CD14-positive monocyte (primary cell): ENCODE data around the gene DNM2. TPM values are rescaled to one million over a fixed set of nuclear protein-coding genes. Genes with fewer than 3 reads are reported as not detected.
A peak's percentile ranks its signal among the peaks of the same experiment; 100 is the strongest.

ENCODE experiments used
- DNase-seq, 3 donors: peaks; one replicate each; pipeline ENCODE4 v3.0.0-alpha.2; 2011 to 2022
- H2AFZ ChIP-seq: 2 replicates; pipeline ENCODE4 v1.6.0; 2012; ENCODE audit warnings: mild to moderate bottlenecking, low read depth, low read length, inconsistent platforms; ENCODE audit not compliant: insufficient read depth, poor library complexity, severe bottlenecking
- H3K27ac ChIP-seq, 2 donors: 1 replicate in 1 of 2; 2 replicates in 1 of 2; pipeline ENCODE4 v1.5.1; 2012 to 2013; ENCODE audit warnings: low read length in 2 of 2, control low read depth in 1 of 2, inconsistent platforms in 1 of 2, low read depth in 1 of 2, mild to moderate bottlenecking in 1 of 2
- H3K27me3 ChIP-seq, 2 donors: one replicate each; pipeline versions ENCODE4 v1.6.0 to v1.6.1; 2011 to 2013; ENCODE audit warnings: low read length in 2 of 2; ENCODE audit not compliant: control insufficient read depth in 2 of 2, insufficient read depth in 2 of 2
- H3K36me3 ChIP-seq, 2 donors: replicated peaks in 1 of 2; 1 replicate in 1 of 2; 2 replicates in 1 of 2; pipeline versions ENCODE4 v1.5.1 to v1.6.1; 2012 to 2013; ENCODE audit warnings: low read length in 2 of 2, control low read depth in 1 of 2, inconsistent platforms in 1 of 2, mild to moderate bottlenecking in 1 of 2; ENCODE audit not compliant: insufficient read depth in 2 of 2, control insufficient read depth in 1 of 2
- H3K4me1 ChIP-seq, 2 donors: 1 replicate in 1 of 2; 2 replicates in 1 of 2; pipeline versions ENCODE4 v1.5.1 to v1.6.1; 2012 to 2013; ENCODE audit warnings: low read length in 2 of 2, control low read depth in 1 of 2, inconsistent platforms in 1 of 2, mild to moderate bottlenecking in 1 of 2, moderate library complexity in 1 of 2; ENCODE audit not compliant: insufficient read depth in 2 of 2, control insufficient read depth in 1 of 2
- H3K4me2 ChIP-seq: replicated peaks from 2 replicates; pipeline ENCODE3; 2012; ENCODE audit warnings: low read length, moderate library complexity, mild to moderate bottlenecking; ENCODE audit not compliant: poor library complexity, severe bottlenecking; ENCODE audit errors: extremely low read depth
- H3K4me3 ChIP-seq, 3 experiments: fragments of 200-600 bp in 1 of 3; sonication (generic) in 1 of 3; replicated peaks in 1 of 3; 1 replicate in 2 of 3; 2 replicates in 1 of 3; pipeline ENCODE4 v1.5.1; 2011 to 2013; ENCODE audit warnings: low read length in 3 of 3, mild to moderate bottlenecking in 3 of 3, control low read depth in 2 of 3, low read depth in 2 of 3, inconsistent platforms in 1 of 3, moderate library complexity in 1 of 3
- H3K79me2 ChIP-seq: 2 replicates; pipeline ENCODE4 v1.6.0; 2012; ENCODE audit warnings: mild to moderate bottlenecking, control low read depth, inconsistent platforms, low read length, moderate library complexity; ENCODE audit not compliant: insufficient read depth
- H3K9ac ChIP-seq: 2 replicates; pipeline ENCODE4 v1.6.0; 2017; ENCODE audit warnings: low read length, mild to moderate bottlenecking; ENCODE audit not compliant: insufficient read depth, poor library complexity, severe bottlenecking
- H3K9me3 ChIP-seq, 2 donors: replicated peaks in 1 of 2; 1 replicate in 1 of 2; 2 replicates in 1 of 2; pipeline versions ENCODE4 v1.5.1 to v1.6.1; 2012 to 2013; ENCODE audit warnings: low read length in 2 of 2, control low read depth in 1 of 2; ENCODE audit not compliant: control insufficient read depth in 1 of 2, insufficient read depth in 1 of 2
- H4K20me1 ChIP-seq: 2 replicates; pipeline ENCODE4 v1.6.0; 2012; ENCODE audit warnings: mild to moderate bottlenecking, low read length, control low read depth, moderate library complexity; ENCODE audit not compliant: insufficient read depth
- H3K27ac Mint-ChIP-seq, 7 donors: one replicate each; pipeline ENCODE4 v1.8.0; 2020; ENCODE audit warnings: mild to moderate bottlenecking in 7 of 7, mixed read lengths in 7 of 7, moderate library complexity in 6 of 7, inconsistent platforms in 2 of 7
- H3K27me3 Mint-ChIP-seq, 3 donors: one replicate each; pipeline ENCODE4 v1.8.0; 2021 to 2022; ENCODE audit warnings: low read depth in 3 of 3, mild to moderate bottlenecking in 3 of 3, mixed read lengths in 3 of 3, moderate library complexity in 3 of 3, inconsistent platforms in 1 of 3
- H3K36me3 Mint-ChIP-seq, 2 donors: one replicate each; pipeline ENCODE4 v1.8.0; 2020; ENCODE audit warnings: mixed read lengths in 2 of 2, inconsistent platforms in 1 of 2, mild to moderate bottlenecking in 1 of 2
- H3K4me1 Mint-ChIP-seq: one replicate; pipeline ENCODE4 v1.8.0; 2020; ENCODE audit warnings: mild to moderate bottlenecking, mixed read lengths
- H3K4me3 Mint-ChIP-seq, 2 donors: one replicate each; pipeline ENCODE4 v1.8.0; 2020; ENCODE audit warnings: mild to moderate bottlenecking in 2 of 2, mixed read lengths in 2 of 2, moderate library complexity in 1 of 2
- H3K9me3 Mint-ChIP-seq, 7 donors: one replicate each; pipeline ENCODE4 v1.8.0; 2020 to 2022; ENCODE audit warnings: mixed read lengths in 7 of 7, mild to moderate bottlenecking in 6 of 7, moderate library complexity in 6 of 7, inconsistent platforms in 2 of 7
- WGBS: methylation state at CpG from one replicate; pipeline ENCODE4 v1.1.5; 2013; ENCODE audit warnings: missing lambda C conversion rate; ENCODE audit not compliant: insufficient coverage; 5-methylcytosine and 5-hydroxymethylcytosine counted together
- intact Hi-C, 2 donors: fragments of 100-400 bp; cut with micrococcal nuclease; formaldehyde crosslinking; loops; one replicate each; pipeline versions ENCODE4 v1.15.0 to v1.15.1; 2023
- polyA plus RNA-seq, 3 donors: library from polyadenylated mRNA; depleted of rRNA in 1 of 3; unstranded in 2 of 3; stranded (reverse) in 1 of 3; fragments of 300-500 nt in 2 of 3; fragments of >200 nt in 1 of 3; fragmentation: Illumina TruSeq in 2 of 3; gene quantifications; 1 replicate in 2 of 3; 2 replicates in 1 of 3; pipeline ENCODE4 v1.2.3, GENCODE V29; 2012 to 2021
- TF ChIP-seq, protein P1 (sequence below): fragments of 200-600 bp; IDR thresholded peaks from one replicate; pipeline ENCODE4 v1.8.0; 2022; ENCODE audit warnings: antibody characterized with exemption, mild to moderate bottlenecking

DNM2 gene
- polyA plus RNA-seq, 3 donors: 53.0 to 186 (median 69.5) TPM

DNA sequence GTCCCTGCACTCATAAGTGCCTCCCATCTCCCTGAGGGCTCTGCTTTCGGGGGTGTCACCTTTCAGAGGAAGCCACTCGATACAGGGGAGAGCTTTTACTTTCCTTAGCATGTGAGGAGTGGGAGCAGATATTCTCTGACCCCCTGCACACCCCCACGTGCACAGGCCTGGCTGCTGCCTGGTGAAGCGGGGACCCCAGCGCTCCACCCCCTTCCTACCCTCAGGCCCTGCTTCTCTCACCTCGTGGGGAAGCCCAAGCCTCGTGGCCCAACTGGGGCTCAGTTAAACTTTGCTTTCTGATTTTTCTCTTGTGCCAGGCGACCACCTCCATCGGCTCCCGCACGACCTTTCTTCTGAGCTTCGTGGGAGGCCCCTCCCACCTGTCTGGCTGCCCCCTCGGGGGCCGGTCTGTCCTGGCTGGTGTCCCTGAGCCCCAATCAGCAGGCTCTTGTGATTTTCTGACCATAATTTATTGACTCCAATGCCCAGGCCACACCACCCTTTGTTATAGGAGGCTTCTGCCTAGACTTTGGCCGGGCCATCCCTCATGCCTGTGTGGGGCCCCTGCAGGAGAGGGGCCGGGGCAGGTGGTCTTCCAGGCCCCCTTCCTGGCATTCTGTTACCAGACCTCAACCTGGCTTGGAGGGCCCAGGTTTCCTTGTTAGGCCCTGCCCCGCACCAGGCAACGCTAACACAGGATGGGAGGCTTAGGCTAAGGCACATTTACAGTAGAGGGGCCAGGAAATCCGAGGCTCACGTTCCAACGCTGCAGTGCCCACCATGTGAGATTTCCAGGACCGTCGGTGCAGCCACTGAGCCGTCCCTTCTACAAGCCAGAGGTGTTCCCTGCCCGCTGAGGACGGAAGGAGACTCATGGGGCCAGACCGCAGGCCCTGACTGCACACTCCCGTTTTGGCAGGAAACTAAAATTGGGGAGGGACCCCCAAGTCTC lies 114.4 kb downstream of the DNM2 start:
- Histone ChIP-seq H3K4me1 (peaks cover 15 to 18% of the 10 kb centered on the region in 2 donors), H3K27ac (no peak overlapping the region), H3K79me2 (no peaks in the 10 kb centered on the region), H4K20me1 (peaks cover 39% of the 10 kb centered on the region), H3K27me3 (no peaks in the 10 kb centered on the region), H3K9ac (no peak overlapping the region), H3K4me2 (no peak overlapping the region), H2AFZ (no peak overlapping the region), H3K36me3 (peaks cover 54 to 69% of the 10 kb centered on the region in 2 donors), H3K9me3 (peaks cover 0 to 8% of the 10 kb centered on the region in 2 donors), H3K4me3 (no peak overlapping the region)
- peak overlapping the region in 4 of 7 donors; percentile 20 to 62 (median 56) for H3K27ac Mint-ChIP-seq
- H3K27me3 Mint-ChIP-seq: peaks cover 0 to 2% (median 0%) of the 10 kb centered on the region in 3 donors
- intact Hi-C loops: no loop called here
- peaks cover 11% of the 10 kb centered on the region for H3K4me1 Mint-ChIP-seq
- peaks cover 32 to 63% of the 10 kb centered on the region in 2 donors for H3K36me3 Mint-ChIP-seq
- peaks cover 2 to 8% (median 6%) of the 10 kb centered on the region in 7 donors for H3K9me3 Mint-ChIP-seq
- no peak for DNase-seq
- TF ChIP-seq, protein P1, sequence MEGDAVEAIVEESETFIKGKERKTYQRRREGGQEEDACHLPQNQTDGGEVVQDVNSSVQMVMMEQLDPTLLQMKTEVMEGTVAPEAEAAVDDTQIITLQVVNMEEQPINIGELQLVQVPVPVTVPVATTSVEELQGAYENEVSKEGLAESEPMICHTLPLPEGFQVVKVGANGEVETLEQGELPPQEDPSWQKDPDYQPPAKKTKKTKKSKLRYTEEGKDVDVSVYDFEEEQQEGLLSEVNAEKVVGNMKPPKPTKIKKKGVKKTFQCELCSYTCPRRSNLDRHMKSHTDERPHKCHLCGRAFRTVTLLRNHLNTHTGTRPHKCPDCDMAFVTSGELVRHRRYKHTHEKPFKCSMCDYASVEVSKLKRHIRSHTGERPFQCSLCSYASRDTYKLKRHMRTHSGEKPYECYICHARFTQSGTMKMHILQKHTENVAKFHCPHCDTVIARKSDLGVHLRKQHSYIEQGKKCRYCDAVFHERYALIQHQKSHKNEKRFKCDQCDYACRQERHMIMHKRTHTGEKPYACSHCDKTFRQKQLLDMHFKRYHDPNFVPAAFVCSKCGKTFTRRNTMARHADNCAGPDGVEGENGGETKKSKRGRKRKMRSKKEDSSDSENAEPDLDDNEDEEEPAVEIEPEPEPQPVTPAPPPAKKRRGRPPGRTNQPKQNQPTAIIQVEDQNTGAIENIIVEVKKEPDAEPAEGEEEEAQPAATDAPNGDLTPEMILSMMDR: no peak
- WGBS: 93% methylated on average over 23 of the region's 28 CpGs
- no peak overlapping the region for H3K4me3 Mint-ChIP-seq

DNA sequence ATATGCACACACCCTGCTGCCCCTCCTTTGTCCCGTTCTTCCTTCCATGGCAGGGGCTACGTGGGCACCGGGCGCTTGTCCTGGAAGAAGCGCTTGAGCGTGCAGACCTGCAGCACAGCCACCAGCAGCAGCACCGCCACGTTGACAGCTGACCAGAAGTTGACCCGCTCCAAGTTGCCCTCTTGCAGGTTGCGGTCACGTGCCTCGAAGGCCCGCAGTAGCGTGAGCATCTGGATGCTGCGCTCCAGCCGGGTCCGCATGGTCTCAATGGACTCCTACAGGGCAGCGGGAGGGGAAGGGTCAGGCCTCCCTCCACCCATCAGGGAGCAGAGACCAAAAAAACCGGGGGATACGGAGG lies 115.0 kb downstream of the DNM2 start:
- no peak overlapping the region for H3K4me2 ChIP-seq
- WGBS: 96% methylated on average over 20 of the region's 20 CpGs
- intact Hi-C loops: no loop called here
- H3K36me3 ChIP-seq: peaks cover 51 to 64% of the 10 kb centered on the region in 2 donors
- Mint-ChIP-seq H3K4me1 (peaks cover 11% of the 10 kb centered on the region), H3K27ac (peak overlapping the region in 2 of 7 donors; percentile 25 to 32), H3K9me3 (peaks cover 2 to 8% (median 6%) of the 10 kb centered on the region in 7 donors), H3K27me3 (peaks cover 0 to 2% (median 0%) of the 10 kb centered on the region in 3 donors), H3K36me3 (peaks cover 27 to 56% of the 10 kb centered on the region in 2 donors), H3K4me3 (no peak overlapping the region)
- peaks cover 15 to 18% of the 10 kb centered on the region in 2 donors for H3K4me1 ChIP-seq
- DNase-seq: no peak
- H3K9ac ChIP-seq: no peak overlapping the region
- H3K27me3 ChIP-seq: no peaks in the 10 kb centered on the region
- H3K27ac ChIP-seq: no peak overlapping the region
- H3K79me2 ChIP-seq: no peaks in the 10 kb centered on the region
- H3K9me3 ChIP-seq: peaks cover 0 to 8% of the 10 kb centered on the region in 2 donors
- TF ChIP-seq, protein P1: no peak
- no peak overlapping the region for H3K4me3 ChIP-seq
- H2AFZ ChIP-seq: no peak overlapping the region
- peaks cover 39% of the 10 kb centered on the region for H4K20me1 ChIP-seq
